NCI-H446 treated with DMSO at 0.1 percent for 48 hours (cell line): Measurements from ENCODE around the gene UCK2.

Experiments used
- DNase-seq: peaks from one replicate; lab custom pipeline; 2025; lab: John Stamatoyannopoulos, UW

UCK2 gene

DNA sequence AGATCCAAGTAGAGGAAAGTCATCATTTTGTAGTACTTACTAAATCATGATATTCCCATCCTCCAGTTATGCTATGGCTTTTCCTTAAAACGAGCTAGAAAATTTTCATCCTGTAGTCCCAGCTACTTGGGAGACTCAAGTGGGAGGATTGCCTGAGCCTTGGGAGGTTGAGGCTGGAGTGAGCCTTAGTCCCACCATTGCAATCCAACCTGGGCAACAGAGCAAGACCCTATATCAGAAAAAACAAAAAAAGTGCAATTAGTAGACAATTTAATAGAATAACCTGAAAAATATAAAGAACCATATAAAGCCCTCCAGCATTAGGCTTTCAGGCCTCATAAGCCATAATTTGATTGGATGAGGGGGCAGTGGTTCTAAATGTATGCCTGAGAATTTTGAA, 6.8 kb downstream of the UCK2 start:
- no peak for DNase-seq

DNA sequence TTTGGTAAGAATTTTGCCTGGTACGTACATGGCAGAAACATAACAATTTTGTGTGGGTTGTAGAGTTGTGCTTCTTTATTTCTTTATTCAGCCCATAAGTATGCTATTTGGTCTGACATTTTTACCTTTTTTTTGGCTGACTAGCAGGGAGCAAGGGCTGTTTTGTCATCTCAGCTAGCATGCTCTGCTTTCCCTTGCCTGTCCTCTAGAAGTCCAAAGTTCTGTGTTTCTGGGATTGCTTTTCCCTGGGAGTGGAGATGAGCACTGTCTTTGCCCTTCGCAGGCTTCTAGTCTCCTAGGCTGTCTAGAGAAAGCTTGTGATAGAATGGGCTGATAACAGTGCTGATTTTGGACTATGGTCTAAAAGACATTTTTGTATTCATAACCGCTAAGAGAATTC, 7.5 kb downstream of the UCK2 start:
- no peak for DNase-seq

DNA sequence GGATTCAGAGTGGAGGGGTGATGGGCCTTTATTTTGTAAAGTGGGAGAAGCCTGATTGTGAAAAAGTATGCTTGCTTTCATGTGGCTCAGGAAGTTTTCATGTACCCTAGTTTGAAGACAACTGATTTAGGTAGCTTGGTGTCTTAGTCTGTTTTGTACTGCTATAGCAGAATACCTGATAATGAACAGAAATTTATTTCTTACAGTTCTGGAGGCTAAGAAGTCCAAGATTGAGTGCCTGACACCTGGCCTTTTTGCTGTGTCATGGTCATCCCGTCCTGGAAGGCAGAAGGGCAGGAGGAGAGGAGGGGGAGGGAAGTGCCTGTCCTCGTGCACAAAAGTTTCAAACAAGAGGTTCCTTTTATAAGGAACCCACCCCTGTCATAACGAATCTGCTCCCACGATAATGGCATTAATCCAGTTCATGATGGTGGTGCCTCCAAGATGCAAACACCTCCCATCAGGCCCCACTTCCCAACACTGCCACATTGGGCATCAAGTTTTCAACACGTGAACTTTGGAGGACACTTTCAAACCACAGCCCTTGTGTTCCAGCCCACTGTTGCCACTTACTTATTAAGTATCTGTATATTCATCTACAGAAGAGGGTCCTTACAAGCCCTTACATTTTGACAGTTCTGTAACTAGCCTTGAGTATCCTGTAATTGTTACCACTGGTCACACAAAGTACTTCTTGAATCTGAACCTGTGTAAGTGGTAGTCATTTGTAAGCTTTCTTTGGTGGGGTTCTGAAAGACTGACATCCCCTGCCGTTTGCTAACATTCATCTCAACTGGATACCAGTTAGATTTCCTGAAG, 9.5 kb downstream of the UCK2 start:
- DNase-seq, result no peak

DNA sequence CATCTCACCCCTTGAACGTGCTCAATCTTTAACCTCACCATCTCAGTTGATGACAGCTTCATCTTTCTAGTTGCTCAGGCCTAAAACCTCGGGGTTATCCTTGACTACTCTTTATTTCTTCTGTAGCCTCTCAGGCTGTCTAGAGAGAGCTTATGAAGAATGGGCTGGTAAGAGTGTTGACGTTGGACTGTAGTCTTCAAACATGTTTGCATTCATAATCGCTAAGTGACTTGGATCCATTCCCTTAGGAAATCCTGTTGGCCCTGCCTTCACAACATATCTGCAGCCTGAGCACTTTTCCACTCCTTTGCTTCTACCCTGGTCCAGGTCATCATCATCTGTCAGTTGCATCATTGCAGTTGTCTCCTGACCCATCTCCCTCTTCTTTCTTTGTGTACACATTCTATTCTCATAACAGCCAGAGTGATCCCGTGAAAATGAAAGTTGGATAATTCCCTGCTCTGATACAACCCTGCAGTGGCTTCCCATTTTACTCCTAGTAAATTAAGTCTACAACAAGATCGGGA, 10.5 kb downstream of the UCK2 start:
- DNase-seq, result no peak

DNA sequence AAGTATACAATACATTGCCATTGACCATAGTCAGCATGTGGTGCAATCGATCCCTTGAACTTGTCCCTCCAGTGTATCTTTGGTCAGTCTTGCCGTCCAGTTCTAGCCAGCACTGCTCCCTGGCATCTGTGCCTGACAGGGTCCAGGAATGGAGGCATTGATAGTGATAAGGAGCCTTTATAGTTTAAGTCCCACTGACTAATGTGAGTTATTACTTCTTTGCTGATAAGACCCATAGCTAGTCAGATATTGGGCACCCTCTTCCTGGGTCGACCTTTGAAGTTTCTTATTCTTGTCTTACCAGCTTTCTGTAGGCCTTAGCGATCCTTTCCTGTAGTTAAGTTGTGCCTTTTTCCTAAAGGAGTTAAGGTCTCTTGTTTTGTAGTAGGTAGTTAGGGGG, 13.0 kb downstream of the UCK2 start:
- no peak for DNase-seq

DNA sequence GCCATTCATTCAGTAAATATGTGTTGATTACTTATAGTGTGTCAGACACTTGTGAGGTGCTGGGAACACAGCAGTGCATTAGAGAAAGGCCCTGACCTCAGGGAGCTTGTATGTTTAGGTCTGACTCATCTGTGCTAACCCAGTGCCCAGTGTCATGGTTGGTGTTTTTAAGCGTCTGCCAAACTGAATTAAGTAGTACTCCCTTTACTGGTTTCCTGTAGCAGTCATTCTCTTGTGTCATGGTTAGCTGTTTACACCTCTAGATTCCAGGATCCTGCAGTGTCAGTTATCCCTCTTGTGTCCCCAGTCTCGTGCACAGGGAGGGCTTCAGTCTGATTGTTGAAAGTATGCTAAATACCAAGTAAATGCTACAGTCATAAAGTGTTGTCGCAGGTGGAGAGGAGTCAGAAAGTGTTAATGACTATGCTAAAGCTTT, 14.2 kb downstream of the UCK2 start:
- no peak for DNase-seq

DNA sequence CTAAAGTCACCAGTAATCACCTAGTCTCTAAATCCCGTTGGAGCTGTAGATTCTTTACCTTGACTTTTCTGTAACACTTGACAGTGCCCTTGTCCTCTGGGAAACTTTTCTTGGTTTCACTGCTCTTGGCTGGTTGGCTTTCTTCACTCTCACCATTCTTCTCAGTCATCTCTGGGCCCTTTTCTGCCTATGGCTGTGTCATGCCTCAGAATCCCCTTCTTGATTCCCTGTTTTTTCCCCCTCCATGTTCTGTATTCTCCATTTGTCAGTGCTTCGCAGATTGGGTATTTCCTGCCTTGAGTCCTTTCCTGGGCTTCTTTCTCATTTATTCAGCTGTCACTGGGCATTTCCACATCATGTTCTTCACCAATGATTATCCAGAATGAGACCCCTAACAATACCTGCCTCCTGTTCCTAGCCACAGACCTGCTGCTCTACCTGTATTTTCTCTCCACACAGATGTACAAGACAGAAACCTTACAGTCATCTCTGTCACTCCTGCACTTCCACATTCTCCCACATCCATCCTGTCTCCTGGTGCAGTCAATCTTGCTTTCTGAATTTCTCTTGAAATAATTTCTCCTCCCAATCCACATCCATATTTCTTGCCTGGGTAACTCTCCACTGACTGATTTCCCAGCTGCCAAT, 14.7 kb downstream of the UCK2 start:
- no peak for DNase-seq

DNA sequence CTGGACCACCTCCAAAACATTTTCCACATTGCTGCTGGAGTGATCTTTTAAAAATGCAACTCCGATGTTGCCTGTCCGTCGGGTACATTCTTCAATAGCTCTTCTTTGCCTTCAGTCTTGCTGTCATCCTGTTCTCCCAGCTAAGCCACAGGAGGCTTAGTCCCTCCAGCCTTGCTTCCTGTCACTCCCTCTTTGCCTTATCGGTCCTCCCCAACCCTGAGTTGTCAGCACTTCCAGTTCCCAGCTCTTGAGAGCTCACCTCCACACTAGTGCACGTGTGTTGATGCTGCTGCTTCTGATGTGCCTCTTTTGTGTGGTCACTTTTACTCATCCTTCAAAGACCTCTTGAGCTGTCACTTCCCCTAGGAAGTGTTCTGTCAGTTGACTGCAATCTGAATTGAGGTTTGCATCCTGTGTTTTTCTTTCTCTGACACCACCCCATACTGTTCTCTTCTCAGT, 15.3 kb downstream of the UCK2 start:
- peak; percentile 37 for DNase-seq

DNA sequence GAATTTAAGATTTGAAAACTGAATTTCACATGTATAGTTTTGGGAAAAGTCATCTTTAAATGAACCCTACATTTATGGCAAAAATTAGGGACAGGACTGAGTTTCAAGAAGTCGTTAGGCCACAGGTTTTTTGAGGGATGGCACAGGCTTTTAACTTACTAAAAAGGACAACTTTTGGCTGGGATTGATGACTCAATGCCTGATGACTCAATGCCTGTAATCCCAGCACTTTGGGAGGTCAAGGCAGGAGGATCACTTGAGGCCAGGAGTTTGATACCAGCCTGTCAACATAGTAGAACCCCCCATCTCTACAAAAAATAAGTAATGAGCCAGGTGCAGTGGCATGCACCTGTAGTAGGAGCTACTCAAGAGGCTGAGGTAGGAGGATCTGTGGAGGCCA, 15.9 kb downstream of the UCK2 start:
- no peak for DNase-seq

DNA sequence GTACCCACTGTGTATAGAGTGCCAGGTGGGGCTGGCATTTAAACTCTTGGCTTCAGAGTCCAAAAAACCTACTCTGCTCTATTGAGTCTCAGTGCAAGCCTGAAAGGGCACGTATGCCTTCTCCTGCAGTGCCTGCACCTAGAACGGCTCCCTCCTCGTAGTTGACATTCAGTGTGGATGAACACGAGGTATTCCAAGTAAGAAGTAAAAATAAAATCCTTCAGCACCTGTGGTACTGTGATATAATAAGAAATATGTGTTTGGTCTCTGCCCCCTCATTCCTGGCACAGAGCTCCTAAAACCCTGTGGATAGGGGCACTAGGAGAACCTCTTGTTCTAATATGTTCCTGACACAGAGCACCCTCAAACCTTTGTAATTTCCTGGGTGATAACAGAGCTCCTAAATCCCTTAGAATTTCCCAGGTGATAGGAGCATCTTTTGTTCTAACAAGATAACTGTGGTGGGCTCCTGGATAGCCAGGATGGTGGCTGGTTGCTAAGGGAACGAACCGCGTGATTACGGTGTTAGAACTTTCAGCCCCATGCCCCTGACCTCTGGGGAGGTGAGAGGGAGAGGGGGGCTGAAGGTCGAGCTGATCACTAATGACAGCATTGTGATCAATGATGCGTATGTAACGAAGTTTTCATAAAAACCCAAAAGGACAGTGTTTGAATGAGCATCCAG, 16.8 kb downstream of the UCK2 start:
- DNase-seq, result no peak

DNA sequence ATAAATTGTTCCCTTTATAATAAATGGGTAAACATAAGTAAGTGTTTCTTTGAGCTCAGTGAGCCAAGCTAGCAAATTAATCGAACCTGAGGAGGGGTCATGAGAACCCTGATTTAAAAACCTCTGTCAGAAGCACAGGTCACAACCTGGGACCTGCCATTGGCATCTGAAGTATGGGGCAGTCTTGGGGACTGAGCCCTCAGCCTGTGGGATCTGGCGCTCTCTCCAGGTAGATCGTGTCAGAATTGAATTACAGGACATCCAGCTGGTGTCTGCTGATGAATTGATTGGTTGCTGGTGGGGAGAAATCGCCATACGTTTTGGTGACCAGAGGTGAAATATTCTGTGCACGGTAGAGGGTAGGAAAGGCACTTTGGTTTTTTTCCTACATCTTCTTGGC, 17.5 kb downstream of the UCK2 start:
- no peak for DNase-seq

DNA sequence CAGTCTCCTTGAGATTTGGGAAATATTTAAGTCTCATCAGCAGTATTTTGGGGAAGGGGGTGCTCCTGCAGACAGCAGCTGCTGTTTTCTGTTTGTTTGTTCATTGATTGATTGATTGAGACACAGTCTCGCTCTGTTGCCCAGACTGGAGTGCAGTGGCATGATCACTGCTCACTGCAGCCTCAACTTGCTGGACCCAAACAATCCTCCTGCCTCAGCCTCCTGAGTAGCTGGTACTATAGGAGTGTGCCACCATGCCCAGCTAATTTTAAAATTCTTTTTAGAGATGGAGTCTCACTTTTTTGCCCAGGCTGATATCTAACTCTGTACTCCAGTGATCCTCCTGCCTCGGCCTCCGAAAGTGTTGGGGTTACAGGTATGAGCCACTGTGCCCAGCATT, 18.2 kb downstream of the UCK2 start:
- DNase-seq, result no peak

DNA sequence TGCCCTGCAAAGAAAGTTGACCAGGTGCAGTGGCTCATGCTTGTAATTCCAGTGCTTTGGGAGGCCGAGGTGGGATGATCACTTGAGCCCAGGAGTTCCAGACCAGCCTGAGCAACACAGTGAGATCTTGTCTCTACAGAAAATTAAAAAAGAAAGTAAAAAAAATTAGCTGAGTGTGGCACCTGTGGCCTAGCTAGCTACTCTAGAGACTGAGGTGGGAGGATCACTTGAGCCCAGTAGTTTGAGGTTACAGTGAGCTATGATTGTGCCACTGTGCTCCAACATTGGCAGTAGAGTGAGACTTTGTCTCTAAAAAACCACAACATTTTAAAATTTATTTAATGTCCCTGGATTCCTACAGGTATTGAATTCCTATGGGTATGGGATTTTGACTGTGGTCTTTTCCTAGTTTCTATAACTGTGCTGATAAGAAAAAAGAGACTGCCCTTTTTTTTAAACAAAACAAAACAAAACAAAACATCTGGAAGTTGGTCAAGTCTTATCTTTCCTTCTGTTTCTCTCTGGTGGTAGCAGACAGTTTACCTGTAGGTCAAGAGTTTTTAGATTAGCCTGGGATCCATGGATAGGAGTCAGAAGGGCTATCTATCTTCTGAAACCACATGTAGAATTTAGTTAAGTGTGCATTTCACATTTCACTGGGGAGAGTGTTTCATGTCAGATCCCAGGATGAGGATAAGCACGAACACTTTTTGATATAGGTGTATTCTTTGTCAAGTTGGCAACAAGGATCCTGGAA, 18.8 kb downstream of the UCK2 start:
- no peak for DNase-seq

DNA sequence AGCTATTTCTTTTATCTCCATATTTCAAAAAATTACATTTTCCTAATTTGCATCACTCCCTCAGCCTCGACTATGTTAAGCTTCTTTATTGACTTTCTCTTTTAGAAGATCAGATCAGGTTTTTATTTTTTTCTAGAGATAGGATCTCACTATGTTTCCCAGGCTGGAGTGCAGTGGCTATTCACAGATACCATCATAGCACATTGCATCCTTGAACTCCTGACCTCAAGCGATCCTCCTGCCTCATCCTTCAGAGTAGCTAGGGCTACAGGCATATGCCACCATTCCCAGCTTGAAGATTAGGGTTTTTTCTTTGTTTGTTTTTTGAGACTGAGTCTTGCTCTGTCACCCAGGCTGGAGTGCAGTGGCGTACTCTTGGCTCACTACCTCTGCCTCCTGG, 20.1 kb downstream of the UCK2 start:
- DNase-seq, result no peak

DNA sequence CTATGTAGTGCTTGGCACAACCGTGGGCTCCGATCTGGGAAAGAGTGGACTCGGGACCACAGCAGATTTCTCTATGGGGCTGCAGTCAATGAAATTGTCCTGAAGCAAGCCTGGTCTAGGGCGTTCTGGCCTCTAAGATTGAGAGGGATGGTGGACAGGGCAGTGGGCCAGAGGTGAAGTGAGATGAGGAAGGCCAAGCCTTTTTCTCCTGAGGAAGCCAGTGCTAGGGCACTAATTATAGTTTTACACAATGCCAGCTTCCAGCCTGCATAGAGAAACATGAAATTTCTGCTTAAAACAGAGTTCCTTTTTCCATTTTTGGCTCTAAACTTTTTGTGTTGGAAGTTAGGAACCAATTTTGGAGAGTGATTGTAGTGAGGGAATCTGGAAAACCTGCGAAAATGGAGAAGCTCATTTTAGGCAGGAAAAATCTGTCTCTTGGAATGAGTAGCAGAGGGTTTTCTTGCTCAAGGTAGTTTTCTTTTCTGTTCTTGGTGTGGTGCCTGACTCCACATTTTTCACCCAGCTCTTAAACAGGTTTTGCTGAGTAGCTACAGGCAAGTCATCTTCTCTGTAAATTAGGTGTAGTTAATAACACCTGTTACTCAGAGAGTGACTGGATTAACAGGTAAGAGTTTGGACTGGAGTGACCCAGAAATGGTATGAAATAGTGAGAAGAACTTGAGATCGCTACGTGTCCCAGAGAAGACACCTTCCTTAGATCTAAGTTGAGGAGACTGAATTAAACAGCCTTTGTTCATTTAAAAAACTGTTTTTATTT, 22.1 kb downstream of the UCK2 start:
- no peak for DNase-seq

DNA sequence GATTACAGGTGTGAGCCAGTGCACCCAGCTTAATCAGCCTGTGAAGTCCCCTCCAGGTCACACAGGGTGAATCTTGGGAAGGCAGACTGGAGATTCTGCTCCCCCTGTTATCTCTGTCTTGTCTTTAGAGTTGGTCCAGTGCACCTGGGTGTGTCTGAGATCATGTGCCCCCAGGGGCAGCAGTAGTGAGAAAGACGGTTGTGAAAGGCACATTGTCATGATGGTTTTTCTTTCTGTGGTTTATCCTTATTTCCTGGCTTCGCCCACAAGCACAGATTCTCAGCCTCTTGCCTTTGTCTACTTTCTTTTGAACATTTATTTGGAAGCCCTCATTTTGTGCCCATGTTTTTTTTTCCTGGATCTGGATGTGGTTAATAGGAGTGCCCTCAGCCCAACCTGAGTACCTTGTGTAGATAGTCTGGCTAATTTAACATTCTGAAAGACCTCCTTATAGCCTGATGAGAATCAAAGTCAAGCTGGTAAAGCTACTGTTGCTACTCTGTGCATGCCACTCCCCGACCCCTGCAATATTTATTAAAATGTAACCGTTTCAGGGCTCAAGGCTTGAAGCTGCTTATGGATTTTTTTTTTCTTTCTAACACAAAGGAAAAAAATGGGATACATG, 23.7 kb downstream of the UCK2 start:
- DNase-seq, result no peak

DNA sequence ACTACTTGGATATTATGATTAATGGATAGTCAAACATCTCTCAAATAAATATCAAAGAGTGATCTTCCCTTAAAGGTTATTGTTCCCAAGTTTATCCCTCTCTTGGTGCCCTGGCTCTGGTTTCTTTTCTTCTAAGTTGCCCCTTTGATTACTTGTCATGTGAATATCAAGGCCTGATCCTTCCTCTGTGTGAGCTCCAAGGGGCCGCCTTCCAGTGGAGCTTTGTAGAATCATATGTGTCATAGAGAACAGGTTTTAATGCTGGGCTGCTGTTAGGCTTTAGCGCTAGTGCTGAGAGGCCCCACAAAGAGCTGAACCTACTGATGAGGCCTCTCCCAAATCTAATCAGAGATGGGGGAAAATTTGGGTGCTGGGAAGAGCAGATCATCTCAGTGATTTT, 25.5 kb downstream of the UCK2 start:
- no peak for DNase-seq

DNA sequence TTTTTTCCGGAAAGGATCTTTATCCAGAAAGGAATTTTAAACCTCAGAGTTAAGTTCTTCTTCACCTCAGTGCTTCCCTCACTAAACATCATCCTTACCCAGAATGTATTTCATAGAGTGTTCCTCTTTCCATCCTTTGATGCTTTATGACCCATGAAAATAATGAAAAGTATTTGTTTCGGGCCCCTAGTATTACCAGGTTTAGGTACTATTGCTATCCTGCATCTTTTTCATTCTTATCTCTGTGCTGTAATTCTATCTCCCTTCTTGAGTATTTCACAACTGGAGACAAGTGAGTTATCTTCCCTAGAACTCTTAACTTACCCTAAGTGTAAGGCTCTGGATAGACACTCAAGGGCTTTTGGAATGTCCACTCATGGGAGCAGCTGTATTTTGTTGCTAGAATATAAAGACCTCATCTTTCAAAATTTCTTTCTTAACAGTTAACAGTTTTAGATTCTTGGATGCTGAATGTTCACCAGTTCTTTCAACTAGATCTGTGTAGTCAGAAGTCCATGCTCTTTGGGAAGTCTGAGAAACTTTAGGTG, 26.2 kb downstream of the UCK2 start:
- DNase-seq, result no peak

DNA sequence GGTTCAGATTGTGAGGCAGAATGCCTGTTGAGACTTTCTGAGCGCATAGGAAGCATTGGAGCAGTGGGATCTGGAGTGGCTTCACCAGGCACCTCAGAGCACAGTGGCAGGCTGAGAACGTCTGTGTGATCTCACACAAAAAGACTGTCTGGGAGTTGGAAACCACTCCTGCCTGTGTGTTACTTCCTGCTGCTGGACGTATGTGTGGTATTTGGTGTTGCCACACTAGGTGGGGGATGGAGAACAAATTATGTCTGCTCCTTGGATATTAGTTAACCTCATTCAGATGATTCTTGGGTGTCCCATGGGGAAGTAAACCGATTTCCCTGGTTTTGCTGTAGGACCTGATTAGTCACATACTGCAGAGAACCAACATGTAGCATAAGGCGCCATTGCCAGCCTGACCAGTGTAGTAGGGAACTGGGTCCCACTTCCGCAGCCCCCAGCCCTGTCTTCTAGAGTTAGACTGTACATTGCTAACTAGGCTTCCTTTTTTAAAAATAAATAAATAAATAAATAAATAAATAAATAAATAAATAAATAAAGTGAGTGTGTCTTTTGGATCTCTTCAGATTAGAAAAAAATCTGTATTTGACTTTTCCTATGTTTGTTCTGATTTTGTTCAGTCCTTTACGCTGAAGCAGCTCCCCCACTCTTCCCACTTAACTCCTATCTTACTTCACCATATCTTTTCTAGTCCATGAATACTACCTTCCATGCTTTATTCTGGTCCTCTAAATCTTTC, 26.9 kb downstream of the UCK2 start:
- no peak for DNase-seq
